GOT3 (cell line): ENCODE results near the gene MFF.
"Not testable (repeated sequence)": the region's sequence is repeated elsewhere in the genome, so short reads cannot be mapped to it uniquely, and the experiment has no call there.

Experiments
- DNase-seq: peaks from one replicate; lab custom pipeline; 2025; ENCODE audit warnings: mixed read lengths; lab: John Stamatoyannopoulos, UW

Gene MFF

DNA sequence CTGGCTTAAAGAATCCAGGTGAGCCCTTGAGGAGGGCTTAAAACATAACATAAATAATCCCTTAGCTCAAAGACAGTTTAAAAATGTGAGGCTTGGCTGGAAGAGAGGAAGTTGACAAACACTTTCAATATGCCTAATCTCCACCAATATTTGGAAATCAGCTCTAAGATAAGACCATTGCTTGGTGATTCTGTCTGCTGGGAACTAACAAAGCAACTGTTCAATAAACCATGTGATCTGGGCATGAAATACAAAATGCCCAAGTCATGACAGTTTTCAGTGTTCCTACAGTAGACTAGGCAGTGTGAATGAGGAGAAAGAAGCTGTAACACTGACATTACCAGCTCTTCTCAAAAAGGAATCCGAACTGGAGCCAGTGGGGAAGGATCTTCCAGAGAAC, 10.7 kb downstream of the MFF start:
- no peak for DNase-seq

DNA sequence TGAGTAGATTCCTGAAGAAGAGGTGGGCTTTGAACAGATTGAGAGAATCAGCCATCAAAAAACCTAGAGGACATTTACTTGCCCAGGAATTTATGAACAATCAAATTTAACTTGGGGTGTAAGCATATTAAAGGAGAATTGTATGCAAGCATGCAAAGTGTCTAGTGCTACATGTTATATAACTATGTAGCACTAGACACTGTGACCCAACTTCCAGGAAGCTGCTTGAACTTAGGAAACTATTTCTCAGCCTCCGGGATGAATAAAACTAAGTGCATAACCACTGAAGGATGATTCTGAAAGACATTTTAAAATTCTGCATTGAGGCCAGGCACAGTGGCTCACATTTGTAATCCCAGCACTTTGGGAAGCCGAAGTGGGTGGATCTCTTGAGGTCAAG, 12.4 kb downstream of the MFF start:
- no peak for DNase-seq

DNA sequence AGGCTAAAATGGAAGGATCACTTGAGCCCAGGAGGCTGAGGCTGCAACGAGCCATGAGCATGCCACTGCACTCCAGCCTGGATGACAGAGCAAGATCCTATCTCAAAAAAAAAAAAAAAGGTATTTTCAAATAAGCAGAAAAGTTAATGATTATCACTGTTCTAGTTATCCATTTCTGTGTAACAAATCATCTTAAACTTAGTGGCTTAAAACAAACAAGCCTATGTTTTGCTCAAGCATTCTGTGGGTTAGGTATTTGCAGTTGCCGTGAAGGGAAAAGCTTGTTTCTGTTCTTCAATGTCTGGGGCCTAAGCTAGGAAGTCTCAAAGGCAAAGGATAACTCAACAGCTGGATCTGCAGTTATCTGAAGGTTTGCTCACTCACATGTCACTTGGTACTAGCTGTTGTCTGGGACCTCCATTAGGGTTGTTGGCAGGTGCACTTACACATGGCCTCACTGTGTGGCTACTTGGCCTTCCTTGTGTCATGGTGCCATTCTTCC, 14.1 kb downstream of the MFF start:
- no peak for DNase-seq

DNA sequence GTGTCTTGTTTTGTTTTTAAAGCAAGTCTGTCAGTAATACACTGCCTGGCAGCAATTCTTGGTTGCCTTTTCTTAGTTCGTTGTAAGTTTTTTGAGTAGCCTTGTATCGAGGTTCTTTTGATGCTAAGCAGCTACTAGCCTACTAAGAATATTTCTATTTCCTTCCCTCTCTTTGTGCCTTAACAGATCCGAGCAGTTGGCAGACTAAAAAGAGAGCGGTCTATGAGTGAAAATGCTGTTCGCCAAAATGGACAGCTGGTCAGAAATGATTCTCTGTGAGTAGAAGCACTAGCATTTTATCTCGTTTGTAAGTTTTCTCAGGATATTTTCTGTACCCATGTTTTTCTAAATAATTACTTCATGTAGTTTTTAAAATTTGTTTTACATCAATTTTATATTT, 15.1 kb downstream of the MFF start:
- DNase-seq, result no peak

DNA sequence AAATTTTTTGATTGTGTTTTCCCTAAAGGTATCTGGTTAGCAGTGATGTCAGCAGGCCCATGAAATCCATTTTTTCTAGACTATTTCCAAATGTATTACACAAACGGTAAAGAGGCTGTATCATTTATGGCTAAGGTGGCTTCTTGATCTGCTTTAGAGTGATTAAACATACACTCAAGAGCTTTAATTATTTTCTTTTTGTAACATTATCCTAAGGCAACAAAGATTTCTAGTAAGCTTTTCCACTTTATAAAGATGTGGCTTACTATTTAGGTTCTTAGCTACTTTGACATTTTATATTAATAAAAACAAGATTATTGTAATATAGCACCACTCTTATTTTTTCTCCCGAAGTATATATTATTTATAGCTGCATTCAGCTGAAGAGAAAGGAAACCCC, 16.5 kb downstream of the MFF start:
- no peak for DNase-seq

DNA sequence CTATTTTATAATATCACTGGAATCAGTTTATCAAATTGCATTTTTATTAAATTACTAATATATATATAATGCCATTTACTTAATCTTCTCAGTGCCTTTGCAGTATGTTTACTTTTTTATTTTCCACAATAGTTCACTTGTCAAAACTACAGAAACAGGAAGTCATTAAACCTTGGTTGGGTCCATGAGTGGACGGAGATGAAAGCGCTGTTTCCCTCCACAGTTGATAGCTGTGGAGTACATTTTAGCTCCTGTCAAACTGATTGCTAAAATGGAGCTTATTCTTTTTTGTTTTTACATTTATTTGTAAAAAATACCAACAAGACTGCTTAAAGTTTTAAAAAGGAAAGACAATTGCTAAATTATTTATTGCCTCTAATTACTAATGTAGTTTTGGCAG, 19.2 kb downstream of the MFF start:
- no peak for DNase-seq

DNA sequence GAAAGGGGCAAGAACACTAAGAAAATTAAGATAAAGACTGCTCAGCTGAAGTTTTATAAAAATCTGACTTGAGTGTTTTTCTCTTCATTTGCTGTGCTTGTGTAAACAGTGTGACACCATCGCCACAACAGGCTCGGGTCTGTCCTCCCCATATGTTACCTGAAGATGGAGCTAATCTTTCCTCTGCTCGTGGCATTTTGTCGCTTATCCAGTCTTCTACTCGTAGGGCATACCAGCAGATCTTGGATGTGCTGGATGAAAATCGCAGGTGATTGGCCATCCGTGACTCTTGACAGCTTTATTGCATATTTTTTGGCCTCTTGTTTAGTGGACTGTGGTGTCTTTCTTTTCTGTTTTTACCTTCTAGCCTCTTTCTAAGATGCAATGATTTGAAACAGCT, 22.1 kb downstream of the MFF start:
- DNase-seq, result no peak

DNA sequence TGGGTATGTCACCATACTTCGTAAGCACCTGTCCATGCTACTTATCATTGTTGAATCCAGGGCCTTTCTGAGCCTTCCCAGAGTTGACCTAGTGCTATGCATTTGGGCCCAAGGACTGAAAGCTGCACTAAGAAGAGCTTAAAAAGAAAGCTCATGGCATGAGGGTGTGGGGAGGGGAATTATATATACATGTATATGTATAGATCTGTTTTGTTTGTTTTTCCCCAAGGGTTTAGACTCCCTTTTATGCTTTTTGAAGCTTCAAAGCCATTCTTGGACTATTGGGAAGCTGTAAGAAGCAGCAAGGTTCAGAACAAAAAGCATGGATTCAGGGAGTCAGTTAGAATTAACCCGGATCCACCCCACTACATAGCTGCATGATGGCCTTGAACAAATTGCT, 23.3 kb downstream of the MFF start:
- no peak for DNase-seq

DNA sequence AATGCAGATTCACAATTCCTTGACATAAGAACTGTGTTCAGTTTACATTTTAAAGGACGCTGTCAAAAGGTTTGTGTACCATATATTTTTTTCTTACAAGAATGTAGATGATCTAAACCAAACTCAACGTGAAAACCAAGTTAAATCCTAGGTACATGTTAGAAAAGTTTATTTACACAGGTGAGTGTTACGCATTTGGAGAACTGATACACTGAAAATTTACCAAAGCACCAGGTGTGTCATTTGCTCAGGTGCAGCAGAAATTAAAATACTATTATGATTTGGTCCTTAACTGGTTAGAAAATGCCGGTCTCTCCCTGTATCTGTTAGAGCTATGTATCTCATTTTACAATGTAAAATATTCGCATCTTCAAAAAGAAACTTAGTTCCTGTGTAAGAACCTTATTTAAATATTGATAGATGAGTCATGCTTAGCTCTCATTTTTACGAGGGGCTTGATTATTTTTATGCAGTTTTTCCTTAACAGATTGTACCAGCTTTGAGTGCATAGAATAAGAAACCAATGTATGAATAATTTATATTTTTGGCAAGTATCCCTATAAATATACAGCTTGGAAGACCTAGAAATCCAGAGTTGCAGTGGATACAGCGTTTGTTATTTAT, 25.1 kb downstream of the MFF start:
- no peak for DNase-seq

DNA sequence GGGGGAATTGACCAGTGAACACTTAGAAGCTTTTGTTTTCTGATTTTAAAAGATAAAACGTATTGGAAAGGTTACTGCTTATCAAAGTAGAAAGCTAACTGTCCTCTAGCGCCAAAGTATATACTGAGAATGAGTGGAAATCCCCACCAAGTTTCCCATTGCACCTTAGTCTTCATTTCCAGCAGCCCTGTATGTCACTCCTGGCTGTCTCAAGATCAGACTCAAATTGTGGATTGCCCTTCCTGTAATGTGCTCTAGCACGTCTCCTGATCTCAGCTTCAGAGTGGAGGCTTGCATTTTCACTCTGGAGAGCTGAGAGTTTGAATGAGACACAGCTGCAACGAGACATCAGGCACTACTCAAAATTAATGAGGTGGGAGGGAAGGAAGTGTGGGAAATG, 26.6 kb downstream of the MFF start:
- no peak for DNase-seq

DNA sequence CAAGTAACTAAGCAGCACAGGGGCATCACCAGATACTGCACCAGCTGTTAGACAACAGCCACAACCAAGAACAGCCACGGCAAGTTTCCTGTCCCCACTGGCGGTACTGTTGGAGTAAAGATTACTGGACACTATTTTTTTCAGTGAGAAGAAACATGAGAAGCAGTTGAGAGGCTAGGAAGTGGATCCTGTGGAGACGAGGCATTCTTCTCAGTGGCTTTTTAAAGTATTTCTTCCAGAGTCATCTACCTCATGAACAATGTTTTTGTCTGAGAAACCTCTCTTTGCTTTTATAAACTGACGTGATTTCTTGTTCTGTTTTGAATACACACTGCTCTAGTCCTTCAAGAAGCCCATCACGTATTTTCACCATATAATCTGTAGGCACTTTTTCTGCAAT, 35.3 kb downstream of the MFF start:
- DNase-seq, result no peak

DNA sequence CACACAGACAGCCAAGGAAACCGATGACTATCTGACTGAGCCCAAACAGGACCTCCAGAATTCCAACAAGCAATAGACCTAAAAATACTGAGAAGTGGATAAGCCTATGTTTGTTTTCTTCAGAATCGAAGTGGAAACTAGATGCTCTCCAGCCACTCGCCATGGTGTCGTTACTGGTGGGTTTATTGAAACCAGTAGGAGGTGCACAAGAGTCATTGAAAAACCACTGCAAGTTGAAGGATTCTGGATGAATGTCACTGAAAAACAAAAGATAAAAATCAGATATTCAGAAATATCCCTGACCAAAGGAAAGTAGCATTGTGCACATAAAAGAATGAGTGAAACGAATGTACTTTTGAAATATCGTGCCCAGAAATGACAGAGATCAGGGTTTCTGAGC, 38.7 kb downstream of the MFF start:
- no peak for DNase-seq

DNA sequence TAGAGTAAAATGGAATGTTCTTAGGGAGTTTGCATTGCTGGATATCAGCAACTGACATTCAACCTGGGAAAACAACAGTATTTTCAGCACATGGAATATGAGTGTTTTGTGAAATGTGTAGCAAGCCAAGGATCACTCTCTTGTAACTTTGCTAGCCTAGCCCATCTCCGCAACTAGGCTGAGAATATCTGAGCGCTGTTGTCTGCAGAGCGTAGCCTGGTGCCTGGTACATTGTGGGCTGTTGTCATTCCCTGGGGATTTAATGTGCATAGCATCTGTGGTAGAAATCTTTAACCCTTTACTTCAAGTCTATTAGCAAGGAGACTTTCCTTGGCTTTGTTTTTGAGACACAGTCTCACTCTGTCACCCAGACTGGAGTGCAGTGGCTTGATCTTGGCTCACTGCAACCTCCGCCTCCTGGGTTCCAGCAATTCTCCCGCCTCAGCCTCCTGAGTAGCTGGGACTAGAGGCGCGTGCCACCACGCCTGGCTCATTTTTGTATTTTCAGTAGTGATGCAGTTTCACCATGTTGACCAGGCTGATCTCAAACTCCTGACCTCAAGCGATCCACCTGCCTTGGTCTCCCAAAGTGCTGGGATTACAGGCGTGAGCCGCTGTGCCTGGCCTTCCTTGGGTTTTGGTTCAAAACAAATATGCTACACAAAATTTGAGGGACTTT, 39.7 kb downstream of the MFF start:
- not testable (repeated sequence) for DNase-seq

DNA sequence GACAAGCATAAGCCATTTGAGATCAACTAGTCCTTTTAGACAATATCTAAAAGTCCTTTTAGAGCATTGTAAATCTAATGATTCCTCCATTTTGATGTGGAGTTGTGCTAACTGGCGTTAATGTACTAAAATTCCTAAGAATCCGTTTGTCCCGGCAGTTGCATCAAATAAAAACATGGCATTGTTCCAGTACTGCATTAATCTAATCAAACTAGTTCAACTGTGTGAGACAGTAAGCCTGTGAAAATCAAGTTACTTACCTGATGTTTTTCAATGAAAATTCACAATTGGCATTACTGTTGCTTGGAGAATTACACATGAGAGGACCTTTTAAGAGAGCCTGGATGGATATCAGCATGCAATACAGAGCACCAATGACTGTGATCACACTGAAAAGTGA, 40.8 kb downstream of the MFF start:
- no peak for DNase-seq

DNA sequence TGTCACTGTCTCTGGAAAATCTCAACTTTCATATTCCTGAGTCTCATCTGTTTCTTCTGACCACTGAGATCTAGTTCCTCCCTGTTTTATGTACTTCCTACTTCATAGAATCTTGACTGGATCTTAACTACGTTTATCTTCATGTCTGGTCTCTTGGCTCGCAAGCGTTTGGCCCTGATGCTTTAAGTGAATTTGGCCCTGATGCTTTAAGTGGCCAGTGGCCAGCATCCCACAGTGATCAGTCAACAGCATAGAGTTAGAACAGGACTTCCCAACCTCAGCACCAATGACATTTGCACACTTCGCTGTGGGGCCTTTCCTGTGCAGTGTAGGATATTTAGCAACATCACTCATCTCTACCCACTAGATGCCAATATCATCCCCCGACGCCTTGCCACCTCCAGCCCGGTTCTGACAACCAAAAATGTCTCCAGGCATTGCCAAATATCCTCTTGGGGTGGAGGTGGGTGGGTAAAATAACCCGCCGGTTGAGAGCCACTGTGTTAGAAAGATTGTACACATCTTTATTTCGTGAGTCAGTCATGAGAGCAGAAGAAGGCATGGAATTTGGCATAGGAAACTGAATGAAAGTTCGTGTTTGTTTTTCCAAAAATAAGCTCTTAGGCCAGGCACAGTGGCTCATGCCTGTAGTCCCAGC, 41.8 kb downstream of the MFF start:
- peak; percentile 34 for DNase-seq

DNA sequence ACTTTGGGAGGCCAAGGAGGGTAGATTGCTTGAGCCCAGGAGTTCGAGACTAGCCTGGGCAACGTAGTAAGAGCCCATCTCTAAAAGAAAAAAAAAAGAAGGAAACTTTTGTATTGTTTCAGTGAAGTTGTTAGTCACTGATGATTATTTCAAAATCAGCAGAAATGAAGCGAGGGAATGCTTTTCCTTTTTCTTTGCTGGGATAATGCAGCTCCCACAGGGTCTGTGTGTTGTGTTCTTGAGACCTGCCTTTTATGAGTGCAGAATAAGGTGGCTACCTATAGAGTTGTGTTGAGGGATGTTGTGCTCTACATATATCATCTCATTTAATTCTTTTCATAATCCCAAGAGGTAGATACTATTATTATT, 42.4 kb downstream of the MFF start:
- DNase-seq, result no peak

DNA sequence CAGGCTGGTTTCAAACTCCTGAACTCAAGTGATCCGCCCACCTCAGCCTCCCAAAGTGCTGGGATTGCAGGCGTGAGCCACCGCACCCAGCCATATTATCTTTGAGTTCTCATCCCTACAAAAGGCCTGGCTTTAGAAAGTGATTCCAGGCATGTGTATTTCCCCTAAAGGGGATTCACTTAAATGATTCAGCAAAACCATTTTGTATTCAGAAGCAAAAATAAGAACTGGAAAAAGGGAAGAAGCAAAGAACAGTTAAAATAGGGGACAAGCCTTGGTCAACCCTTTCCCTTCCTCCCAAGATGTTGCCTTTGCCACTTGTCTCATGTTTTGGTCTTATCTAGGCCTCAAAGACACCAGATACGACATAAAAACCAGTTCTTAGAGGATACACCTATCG, 43.5 kb downstream of the MFF start:
- DNase-seq, result no peak

DNA sequence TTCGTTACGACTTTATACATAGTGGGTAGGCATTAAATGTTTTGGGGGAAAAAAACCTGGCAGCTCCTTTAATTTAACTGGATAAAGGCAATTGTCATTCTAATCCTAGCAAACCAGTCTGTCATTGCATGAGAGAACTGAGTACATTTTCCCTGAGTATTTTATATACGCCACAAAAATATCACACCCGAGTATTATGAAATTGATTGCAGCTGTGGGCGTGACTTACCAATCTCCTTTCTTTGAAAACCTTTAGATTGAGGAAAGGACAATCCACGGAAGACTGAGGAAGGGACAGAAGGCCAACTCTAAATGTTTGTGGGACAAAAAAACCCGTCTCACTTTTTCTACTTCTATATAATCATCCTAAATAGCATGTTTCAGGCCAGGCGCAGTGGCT, 45.0 kb downstream of the MFF start:
- no peak for DNase-seq

DNA sequence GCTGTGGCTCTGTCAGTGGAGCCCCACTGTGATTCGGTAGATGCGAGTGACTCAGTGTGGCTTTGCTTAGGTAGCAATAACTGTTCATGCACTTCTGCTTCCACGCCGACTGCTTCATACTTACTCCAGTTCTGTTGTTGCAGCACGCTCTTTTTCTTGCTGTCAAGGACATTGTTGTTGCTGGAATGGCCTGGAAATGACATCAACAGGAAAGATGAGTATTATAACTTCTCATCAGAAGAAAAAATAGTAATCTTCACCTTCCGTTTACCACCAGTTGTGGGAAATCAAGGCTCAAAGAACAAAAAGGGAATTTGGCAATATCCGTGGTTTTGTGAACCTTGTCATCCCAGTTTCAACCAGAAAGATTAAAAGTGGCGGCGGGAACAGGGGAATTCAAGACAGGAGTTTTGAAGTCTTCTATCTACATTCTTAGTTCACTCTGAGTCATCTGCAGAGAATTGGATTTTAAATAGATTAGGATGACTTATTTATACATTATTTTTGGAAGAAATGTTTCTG, 45.8 kb downstream of the MFF start:
- DNase-seq, result no peak

DNA sequence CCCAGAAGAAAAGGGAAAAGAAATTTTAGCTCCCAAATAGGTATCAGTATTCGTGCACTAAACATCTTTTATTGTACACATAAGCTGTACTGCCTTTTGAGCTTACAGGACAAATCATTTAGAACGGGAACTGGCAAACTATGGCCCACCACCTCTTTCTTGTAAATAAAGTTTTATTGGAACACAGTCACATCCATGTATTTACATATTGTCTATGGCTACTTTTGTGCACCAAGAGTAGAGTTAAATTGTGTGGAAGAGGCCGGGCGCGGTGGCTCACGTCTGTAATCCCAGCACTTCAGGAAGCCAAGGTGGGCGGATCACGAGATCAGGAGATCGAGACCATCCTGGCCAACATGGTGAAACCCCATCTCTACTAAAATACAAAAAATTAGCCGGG, 48.3 kb downstream of the MFF start:
- DNase-seq, result no peak

DNA sequence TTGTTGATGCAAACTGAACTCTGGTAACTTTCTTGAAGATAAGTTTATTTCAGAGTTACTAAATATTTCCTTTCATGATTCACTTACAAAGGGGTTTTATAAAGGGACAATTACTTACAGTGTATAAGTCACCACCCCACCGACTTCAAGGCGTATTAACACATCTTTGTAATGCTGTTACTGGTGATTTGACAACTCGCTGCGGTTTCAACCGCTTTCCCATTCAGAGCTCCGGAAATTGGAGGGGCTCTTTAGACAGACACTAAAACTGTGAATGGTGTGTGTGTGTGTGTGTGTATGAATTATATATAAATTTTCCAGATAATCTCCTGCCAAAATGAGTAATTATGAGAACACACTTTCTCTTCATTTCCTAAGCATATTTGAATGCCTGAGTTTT, 49.1 kb downstream of the MFF start:
- DNase-seq, result no peak

DNA sequence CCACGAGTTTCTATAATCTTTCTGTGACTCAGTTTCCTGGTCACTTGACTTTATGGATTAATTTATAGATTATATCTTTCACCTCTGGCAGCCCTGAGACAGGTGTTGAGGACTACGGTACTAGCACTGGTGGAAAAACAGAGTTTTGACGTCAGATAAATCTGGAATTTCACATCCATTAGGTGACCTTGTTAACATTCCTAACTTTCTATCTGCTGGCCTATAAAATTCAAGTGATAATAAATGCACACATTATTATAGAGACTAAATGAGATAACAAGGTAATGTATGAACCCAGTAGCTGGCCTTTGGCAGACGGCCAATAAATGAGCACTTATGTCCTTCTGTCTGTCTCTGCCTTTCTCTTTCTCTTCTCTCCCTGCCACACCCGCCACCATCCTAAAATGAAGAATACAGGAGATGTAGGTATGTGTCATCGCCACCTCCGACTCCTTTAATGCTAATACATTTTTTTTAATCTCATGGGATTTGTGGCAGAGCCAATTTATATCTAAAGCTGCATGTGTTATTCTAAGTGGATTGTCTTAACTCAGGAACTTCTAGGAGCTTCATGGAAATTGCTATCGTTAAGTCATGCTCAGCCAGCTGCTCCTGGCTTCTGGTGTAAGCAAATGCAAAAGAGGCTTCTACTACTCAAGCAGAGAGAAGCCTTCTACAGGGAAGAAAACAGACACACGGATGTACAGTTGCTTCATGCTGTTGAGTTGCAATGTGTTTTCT, 51.8 kb downstream of the MFF start:
- DNase-seq, result no peak
